ENCODE results near the gene IREB2. TPM values are rescaled to one million over a fixed set of nuclear protein-coding genes. Genes with fewer than 3 reads are reported as not detected.

The IREB2 gene
- total and polyA plus RNA-seq, 2 of the 13 experiments (the other 11 are each of a cell fraction or from before 2014, with no cell fraction given): 24.2 to 30.4 TPM

DNA sequence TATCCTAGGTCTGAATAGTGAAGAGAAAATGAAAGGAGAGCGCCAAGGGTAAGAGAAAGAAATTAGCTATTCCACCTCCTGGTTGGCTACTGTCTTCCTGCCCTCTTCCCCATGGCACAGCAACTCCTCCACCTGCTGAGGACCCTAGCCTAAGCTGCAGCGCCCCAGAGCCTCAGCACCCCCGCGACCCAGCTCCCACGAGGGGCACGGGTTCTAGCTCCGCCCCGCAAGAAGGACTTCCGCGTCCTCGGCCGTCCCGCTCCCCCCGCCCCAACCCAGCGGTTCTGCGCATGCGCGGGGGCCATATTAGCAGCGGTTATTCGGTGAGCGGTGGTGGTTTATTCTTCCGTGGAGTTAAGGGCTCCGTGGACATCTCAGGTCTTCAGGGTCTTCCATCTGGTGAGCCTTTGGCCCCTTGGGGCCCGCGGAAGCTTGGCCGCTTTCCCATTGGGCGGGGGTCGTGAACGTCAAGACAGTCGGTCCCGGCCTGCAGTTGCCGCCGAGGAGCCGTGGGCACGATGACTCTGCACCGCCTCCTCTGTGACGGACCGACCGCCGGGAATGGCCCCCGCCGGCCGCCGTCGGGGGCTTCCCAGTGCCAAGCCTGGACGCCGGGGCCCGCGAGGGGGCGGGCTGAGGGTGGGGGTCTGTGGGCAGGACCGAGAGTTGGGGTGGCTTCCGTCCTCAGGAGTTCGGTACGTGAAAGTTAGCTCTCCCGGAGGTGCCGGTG is 102.3 kb downstream of the IREB2 start, which contains the start of gene PSMA4 (continued):
- TF ChIP-seq, protein P1, sequence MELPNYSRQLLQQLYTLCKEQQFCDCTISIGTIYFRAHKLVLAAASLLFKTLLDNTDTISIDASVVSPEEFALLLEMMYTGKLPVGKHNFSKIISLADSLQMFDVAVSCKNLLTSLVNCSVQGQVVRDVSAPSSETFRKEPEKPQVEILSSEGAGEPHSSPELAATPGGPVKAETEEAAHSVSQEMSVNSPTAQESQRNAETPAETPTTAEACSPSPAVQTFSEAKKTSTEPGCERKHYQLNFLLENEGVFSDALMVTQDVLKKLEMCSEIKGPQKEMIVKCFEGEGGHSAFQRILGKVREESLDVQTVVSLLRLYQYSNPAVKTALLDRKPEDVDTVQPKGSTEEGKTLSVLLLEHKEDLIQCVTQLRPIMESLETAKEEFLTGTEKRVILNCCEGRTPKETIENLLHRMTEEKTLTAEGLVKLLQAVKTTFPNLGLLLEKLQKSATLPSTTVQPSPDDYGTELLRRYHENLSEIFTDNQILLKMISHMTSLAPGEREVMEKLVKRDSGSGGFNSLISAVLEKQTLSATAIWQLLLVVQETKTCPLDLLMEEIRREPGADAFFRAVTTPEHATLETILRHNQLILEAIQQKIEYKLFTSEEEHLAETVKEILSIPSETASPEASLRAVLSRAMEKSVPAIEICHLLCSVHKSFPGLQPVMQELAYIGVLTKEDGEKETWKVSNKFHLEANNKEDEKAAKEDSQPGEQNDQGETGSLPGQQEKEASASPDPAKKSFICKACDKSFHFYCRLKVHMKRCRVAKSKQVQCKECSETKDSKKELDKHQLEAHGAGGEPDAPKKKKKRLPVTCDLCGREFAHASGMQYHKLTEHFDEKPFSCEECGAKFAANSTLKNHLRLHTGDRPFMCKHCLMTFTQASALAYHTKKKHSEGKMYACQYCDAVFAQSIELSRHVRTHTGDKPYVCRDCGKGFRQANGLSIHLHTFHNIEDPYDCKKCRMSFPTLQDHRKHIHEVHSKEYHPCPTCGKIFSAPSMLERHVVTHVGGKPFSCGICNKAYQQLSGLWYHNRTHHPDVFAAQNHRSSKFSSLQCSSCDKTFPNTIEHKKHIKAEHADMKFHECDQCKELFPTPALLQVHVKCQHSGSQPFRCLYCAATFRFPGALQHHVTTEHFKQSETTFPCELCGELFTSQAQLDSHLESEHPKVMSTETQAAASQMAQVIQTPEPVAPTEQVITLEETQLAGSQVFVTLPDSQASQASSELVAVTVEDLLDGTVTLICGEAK (IDR thresholded peaks at IDR 0.05): no peak
- TF ChIP-seq, protein P1 (CRISPR knock-in tag; IDR thresholded peaks at IDR 0.05): peak; percentile 69; the same call in 1 of the 2 replicates
- TF ChIP-seq CBX5 (CRISPR knock-in tag; IDR thresholded peaks at IDR 0.05; ENCODE audit: borderline replicate concordance) (no peak), KDM5A (IDR thresholded peaks at IDR 0.05; ENCODE audit: borderline replicate concordance, low read length) (peak; percentile 66; the same call in 1 of the 2 replicates), TSC22D2 (CRISPR knock-in tag; IDR thresholded peaks at IDR 0.05; ENCODE audit: borderline replicate concordance) (peak; percentile 38; the same call in 1 of the 2 replicates), ZNF17 (CRISPR knock-in tag; IDR thresholded peaks at IDR 0.05) (no peak), SMYD3 (CRISPR knock-in tag; IDR thresholded peaks at IDR 0.05) (peak; percentile 19; the same call in 1 of the 2 replicates), FOXA1 (IDR thresholded peaks at IDR 0.05) (no peak), FOXA1 (CRISPR knock-in tag; IDR thresholded peaks at IDR 0.05) (no peak; the same call in 1 of the 2 replicates), TCF12 (IDR thresholded peaks at IDR 0.05) (no peak), TCF12 (CRISPR knock-in tag; IDR thresholded peaks at IDR 0.05) (peak; percentile 1; the same call in 1 of the 2 replicates), GATAD2A (CRISPR knock-in tag; IDR thresholded peaks at IDR 0.05) (peak; percentile 26; the same call in 1 of the 2 replicates), ZNF687 (CRISPR knock-in tag; IDR thresholded peaks at IDR 0.05) (peak; percentile 89), POLR2G (IDR thresholded peaks at IDR 0.05; ENCODE audit: low read depth, low read length) (peak; percentile 96), TP53 (CRISPR knock-in tag; conservative IDR thresholded peaks at IDR 0.05) (0 out of 2 replicates have a peak, but pooled peaks have one; percentile 18), FOXC1 (CRISPR knock-in tag; IDR thresholded peaks at IDR 0.05; ENCODE audit: borderline replicate concordance) (peak; percentile 58; the same call in 1 of the 2 replicates)

All from HepG2 (cell line).